Measurements from ENCODE around the gene KCNK3. TPM values are rescaled to one million over a fixed set of nuclear protein-coding genes. Genes with fewer than 3 reads are reported as not detected.
"Not testable (repeated sequence)": the region's sequence is repeated elsewhere in the genome, so short reads cannot be mapped to it uniquely, and the experiment has no call there.

KCNK3 gene
- polyA plus RNA-seq (ENCODE audit: insufficient read length in 4 of 4), result 1 to 10 TPM in 3 of 4 donors, under 1 TPM in 1; 0.15 to 4.1 (median 1.9) TPM

- DNase-seq (ENCODE audit: low read depth in 4 of 4, low spot score in 3 of 4), result peak in 1 of 4 donors; percentile 42
Measured at GRCh38 chr2:26692279-26692896, at the start of gene KCNK3. KCNK3 (plus strand) TSS chr2:26692722; CDS start chr2:26692876, 154 bp downstream.

DNA sequence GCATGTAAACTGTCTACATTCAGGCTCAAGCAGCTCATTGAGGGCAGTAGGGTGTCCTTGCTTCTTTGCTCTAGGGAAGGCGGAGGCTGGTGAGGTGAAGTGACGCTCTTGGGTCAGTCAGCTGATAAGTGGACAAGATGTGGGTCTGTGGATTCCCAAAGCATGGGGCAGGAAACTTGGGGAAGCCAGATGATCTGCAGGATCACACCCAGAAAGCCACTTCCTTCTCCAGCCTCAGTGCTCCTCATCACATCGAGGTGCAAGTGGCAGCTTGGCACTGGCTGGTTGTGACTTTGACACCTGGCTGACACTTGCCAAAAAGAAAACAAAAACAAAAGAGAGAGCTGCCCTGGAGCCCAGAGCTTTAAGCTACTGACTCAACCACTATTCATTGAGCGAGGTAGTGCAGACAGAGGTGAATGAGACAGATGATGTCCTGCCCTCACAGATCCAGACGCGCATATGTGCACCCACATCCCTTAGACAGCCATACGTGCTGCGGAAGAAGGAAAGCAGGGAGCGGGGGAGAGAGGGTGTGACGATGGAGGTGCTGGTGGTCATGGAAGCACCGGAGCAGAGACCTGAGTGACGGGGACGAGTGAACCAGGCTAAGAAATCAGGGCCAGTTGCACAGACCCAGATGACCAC, 48.2 kb upstream of the KCNK3 start:
- no peak for DNase-seq (ENCODE audit: low read depth in 4 of 4, low spot score in 3 of 4)

- no peak for DNase-seq (ENCODE audit: low read depth in 4 of 4, low spot score in 3 of 4)
Measured at GRCh38 chr2:26645762-26646161, 46.8 kb upstream of the KCNK3 start.

DNA sequence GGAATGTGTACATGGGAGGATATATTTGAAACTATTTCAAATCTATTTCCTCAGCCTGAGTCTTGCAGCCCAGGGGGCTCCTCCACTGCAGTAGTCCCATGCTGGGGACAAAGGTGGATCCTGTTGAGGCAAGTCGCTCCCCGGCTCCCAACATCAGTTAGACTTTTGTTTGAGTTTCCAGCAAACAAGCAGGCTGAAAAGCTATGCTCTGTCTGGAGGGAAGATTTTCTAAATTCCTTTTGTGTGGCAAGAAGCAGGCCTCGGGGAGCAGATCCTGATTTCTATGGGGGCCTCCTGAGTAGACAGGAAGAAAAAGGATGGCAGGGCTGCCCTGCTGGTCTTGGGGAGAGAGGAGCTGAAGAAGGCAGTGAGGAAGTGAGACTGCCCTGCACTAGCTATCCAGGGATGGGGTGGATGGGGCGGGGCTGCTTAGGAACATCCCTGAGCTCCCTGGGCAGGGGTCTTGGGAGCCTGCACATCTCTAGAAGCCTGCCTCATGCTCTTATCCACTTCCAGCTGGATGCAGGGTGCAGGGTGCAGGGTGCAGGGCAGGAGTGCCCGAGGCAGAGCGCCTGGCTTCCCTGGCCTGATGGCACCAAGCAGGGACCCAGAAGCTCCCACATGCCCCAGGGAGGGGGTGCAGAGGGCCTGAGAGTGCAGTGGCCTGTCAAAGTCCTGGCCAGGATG, 45.4 kb upstream of the KCNK3 start:
- no peak for DNase-seq (ENCODE audit: low read depth in 4 of 4, low spot score in 3 of 4)

- no peak for DNase-seq (ENCODE audit: low read depth in 4 of 4, low spot score in 3 of 4)
Measured at GRCh38 chr2:26647981-26648380, 44.5 kb upstream of the KCNK3 start.

DNA sequence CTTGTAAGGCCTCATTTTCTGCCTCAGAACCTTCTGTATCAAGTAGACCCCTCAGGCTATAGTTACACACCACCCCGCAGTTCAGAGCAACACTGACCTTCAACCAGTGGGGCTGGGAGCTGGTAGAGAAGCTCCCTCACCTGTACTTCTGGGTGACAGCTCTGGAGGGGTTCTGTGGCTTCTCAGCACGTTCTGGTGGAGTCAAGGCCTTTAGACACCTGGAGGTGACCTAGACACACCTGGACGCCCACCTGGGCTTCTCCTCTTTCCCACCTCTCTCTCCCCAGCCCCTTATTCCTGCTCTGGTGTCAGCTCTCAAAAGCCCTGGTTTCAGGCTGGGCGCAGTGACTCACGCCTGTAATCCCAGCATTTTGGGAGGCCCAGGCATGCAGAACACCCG, 44.0 kb upstream of the KCNK3 start:
- DNase-seq (ENCODE audit: low read depth in 4 of 4, low spot score in 3 of 4), result no peak

GRCh38 chr2:26649322-26649721, 43.2 kb upstream of the KCNK3 start:
- no peak for DNase-seq (ENCODE audit: low read depth in 4 of 4, low spot score in 3 of 4)

GRCh38 chr2:26649992-26650712, 42.4 kb upstream of the KCNK3 start:
- DNase-seq (ENCODE audit: low read depth in 4 of 4, low spot score in 3 of 4), result no peak

DNA sequence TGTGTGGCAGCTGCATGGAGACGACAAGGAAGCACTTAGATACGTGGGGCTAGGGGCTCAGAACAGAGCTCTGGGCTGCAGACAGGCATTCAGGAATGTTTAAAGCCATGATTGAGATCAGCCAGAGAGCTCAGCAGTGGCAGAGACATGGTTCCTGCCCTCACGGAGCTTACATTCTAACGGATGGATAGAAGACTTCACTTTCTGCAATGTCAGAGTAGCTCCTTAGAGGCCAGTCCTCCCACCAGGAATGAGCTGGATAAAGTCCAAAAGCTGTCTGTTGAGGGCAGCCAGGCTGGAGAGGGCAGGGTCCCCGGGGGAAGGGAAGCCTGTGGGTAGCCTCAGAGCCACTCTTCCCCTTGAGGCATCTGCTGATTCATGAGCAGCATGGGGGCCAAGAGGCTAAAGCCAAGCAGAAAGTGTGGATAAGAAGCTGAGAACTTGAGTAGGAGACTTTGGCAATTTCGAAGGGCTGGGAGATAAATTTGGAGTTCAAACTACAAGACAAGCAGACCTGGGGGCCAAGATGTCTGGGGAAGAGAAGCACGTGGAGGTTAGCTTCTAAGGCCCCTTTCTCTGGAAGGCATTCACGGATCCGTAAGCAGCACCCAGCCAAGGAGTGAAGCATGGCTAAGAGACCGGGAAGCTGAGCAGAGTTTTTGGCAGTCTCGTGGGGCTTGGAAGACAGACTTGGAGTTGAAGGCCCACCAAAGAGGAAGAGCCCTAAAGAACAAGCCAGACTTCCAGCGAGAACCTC, 41.6 kb upstream of the KCNK3 start:
- DNase-seq (ENCODE audit: low read depth in 4 of 4, low spot score in 3 of 4), result no peak

GRCh38 chr2:26651470-26651771, 41.1 kb upstream of the KCNK3 start:
- DNase-seq (ENCODE audit: low read depth in 4 of 4, low spot score in 3 of 4), result no peak

DNA sequence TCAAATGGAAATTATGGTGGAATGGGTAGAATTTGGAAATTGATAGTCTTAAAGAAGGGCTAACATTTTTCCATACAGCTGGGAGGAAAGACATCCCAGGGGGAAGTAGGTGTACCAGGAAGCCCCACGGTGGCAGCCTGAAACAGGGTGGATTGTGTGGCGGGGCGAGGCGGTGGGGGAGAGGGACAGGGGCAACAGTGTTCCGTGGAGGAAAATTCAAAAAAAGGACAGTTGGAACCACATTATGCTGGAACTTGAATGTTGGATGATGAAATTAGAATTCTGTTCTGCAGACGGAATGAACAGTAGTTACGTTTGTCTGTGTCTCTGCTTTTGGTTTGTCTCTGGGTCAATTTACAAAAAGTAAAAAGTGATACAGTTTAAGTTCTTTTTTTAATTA, 40.7 kb upstream of the KCNK3 start:
- DNase-seq (ENCODE audit: low read depth in 4 of 4, low spot score in 3 of 4), result no peak

DNA sequence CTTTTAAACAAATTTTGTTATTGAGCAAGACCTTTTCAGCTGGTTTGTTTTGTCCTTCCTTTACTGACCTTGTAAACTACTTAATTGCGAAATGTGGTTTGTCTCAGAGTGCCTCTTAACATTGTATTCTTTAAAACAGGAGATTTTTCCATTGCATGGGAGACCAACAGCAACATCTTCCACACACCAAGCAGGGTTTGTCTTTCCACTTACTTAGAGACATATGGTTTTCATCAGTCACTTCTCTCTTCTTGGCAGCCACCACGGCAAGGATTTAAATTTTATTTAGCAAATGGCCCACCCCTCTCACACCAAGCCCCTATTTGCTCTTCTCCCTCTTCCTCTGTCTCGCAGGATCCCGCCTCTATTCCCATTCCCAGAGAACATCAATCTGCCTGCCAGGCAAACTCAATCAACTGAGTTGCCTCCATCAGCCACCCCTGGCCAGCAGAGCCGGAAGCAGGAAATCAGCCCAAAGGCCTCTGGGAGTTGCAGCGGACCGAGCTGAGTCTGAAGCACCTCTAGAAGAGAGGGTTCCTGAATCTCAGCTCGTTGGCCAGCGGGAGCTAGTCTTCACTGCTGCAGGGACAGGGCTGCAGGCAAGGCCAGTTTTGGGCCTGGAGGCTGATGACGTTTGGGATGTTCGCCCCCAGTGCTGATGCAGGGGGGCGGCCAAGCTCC, 40.0 kb upstream of the KCNK3 start:
- DNase-seq (ENCODE audit: low read depth in 4 of 4, low spot score in 3 of 4), result peak; percentile 49 to 51 (median 50)

DNA sequence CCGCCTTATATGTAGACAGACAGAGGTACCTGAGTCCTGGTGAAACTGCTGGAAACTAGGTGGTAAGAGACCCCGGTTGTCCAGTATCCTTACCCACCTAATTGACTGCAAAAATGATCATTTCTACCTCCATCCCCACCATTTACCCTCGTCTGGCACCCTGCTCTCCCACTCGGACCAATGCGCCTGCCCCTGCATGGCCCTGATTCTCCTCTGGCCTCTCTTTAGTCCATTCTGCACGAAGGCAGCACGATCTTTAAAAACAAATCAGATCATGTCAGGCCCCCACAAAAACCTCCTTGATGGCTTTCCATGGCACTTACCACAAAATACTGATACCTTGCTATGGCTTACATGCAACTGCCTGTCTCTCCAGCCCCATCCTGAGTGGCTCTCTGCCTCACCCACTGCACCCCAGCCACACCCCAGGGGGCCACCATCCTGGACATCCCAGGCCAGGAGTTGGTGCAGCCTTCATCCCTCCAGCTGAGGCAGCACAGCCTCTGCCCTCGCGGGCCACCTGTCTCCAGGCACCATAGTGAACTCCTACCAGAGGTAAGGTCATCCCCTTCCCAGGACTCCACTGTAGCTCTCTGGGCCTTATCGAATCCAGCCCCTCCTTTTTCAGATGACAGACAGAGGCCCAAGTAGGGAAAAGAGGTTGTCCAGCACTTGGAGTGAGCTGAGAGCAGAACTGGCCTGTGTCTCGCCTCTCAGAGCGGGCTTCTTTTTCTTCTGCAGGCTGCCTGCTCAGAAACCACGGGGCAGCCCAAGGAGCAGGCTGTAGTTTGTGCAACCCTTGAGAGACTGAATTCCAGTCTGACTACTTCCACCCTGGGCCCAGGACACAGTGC, 39.1 kb upstream of the KCNK3 start:
- no peak for DNase-seq (ENCODE audit: low read depth in 4 of 4, low spot score in 3 of 4)

- no peak for DNase-seq (ENCODE audit: low read depth in 4 of 4, low spot score in 3 of 4)
Measured at GRCh38 chr2:26654061-26654340, 38.5 kb upstream of the KCNK3 start.

- not testable (repeated sequence) for DNase-seq (ENCODE audit: low read depth in 4 of 4, low spot score in 3 of 4)
Measured at GRCh38 chr2:26655120-26655519, 37.4 kb upstream of the KCNK3 start.

DNA sequence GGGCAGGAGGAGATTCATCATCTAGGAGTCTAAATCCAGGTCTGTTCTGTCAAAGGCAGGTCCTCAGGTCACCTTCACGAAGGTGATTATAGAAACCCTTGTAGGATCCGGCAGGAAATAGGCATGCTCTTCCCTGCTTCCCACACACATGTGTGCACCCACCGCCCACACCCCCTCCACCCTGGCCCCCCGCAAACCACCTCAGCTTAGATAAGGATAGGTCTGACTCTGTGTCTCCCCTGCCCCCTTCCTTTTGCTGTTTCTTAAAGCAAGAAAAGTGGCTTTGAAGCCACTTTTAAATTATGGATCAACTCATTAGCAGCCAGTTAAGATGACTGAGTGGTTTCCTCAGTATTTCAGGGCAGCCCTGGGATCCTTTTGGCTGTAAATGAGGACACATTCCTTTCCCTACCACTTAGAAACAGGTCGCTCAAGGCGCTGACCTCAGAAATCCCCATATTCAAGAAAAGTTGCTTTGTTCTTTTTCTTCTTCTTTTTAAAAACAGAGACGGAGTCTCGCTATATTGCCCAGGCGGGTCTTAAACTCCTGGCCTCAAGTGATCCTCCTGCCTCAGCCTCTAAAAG, 36.8 kb upstream of the KCNK3 start:
- no peak for DNase-seq (ENCODE audit: low read depth in 4 of 4, low spot score in 3 of 4)

DNA sequence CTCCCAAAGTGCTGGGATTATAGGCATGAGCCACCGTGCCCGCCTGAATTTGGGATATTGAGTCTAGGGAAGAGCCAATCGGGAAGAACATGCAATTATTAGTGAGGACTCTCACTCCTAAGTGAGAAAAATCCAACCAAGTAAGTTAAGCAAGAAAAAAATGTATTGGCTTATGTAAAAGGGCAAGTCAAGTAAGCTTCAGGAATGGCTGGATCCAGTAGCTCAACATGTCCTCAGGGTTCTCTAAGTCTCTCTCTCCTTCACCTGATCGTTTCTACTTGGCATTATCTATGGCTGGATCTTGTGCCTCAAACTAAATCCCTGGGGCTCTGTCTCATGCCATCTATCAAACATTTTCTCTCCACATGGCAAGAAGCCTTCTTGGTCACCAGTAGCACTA, 35.3 kb upstream of the KCNK3 start:
- no peak for DNase-seq (ENCODE audit: low read depth in 4 of 4, low spot score in 3 of 4)

DNA sequence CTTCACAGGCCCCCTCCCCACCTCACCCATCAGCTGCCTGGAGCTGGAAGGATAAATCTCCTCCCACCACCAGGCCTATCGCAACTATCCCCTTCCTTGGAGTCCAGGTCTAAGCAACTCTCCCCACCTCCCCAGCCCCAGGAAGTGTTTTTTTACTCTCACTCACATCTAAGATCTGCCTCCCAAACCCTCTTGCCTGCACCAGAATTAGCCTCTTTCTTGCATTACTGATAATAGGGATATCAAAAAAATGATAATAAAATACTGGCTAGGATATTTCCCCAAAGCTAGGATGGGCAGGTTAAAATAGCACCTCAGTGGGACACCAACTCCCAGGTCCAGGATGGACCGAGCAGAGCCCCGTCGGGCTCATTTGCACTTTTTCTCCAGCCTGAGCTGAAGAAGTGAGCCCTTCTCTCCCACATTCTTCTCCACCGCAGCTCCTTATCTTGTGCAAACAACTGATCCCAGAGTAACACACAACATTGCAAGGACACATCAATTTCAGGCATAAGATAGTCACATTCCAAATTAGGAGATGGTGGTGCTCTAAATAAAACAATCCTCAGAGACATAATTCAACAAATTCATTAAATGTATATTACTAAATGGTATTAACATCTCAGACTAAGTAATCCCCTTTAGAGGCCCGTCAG, 33.7 kb upstream of the KCNK3 start:
- DNase-seq (ENCODE audit: low read depth in 4 of 4, low spot score in 3 of 4), result no peak
